Stimulated activated CD8-positive, alpha-beta memory T cell treated with anti-CD3 and anti-CD28 coated beads, Interleukin-12 subunit alpha, Interleukin-12 subunit beta, amount 100 ng/mL, for 24 hours (primary cell): Measurements from ENCODE around the gene CDC25C.
"Not testable (repeated sequence)": the region's sequence is repeated elsewhere in the genome, so short reads cannot be mapped to it uniquely, and the experiment has no call there.

Source experiments
- DNase-seq: peaks from one replicate; pipeline ENCODE4 v3.0.0-alpha.2; 2020; ENCODE audit errors: extremely low read depth

Gene CDC25C

DNA sequence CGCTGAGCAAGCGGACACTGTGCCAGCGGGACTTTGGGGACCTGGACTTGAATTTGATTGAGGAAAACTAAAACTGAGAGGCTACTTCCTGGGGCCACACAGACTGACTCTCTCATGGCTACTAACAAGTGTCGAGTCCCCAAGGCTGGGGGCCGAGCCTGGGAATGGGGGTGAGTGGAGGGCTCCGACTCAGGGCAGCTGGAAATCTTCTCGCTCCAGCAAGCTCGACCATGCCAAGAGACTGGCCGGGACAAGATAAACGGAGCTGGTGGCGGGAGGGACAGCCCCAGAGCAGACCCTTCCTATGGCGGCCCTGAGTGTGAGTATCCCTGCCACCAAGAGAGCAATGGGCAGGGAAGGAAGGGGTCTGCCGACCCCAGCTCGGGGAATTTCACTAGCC is 15.3 kb upstream of the CDC25C start:
- DNase-seq = no peak

DNA sequence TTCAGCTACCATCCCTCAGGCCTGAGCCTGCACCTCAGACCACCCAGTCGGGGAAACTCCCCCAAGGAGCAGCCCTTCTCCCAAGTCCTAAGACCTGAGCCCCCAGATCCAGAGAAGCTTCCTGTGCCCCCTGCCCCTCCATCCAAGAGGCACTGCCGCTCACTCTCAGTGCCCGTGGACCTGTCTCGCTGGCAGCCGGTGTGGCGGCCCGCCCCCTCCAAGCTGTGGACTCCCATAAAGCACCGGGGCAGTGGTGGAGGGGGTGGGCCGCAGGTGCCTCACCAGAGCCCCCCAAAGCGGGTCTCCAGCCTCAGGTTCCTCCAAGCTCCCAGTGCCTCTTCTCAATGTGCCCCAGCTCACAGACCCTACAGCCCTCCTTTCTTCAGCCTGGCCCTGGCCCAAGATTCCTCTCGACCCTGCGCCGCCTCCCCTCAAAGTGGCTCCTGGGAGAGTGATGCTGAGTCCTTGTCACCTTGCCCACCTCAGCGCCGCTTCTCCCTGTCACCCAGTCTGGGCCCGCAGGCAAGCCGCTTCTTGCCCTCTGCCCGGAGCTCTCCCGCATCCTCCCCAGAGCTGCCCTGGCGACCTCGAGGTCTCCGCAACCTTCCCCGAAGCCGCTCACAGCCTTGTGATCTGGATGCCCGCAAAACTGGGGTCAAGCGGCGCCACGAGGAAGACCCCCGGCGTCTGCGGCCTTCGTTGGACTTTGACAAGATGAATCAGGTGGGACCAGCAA is 13.5 kb upstream of the CDC25C start:
- DNase-seq = no peak

DNA sequence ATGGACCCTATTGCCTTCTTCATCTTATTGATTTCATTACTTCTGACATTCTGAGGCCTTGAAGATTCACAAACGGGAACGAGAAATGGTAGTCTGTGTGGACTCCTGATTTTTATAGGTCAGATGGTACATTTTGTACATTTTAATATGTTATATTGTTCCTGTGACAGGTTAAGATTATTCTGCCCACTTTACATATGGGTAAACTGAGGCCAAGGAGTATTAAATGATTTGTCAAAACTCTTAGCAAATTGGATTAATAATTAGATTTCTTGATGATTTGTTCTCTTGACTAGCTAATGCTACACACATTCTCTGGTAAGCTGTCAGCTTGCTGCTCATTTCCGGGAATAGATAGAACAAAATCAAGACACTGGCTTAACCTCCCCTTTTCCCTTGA is 8.4 kb upstream of the CDC25C start:
- DNase-seq = no peak

DNA sequence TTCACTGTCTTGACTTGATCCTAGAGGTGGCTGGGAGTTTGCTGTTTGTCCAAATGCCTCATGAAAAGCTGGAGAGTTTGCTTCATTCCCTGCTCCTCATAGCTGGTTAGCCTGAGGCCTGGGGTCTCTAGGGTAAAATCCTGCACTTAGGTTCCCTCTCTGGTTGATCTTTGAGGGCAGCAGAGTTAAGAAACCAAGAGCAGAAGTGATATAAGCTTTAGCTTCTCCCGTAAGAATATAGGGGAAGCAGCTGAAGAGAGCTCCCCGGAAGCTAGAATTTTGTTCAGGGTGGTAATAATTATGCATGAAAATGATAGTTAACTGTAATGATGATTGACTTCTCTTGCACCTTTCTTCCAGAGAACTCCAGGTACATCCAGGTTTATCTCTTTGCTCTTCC is 7.9 kb upstream of the CDC25C start:
- DNase-seq = no peak

DNA sequence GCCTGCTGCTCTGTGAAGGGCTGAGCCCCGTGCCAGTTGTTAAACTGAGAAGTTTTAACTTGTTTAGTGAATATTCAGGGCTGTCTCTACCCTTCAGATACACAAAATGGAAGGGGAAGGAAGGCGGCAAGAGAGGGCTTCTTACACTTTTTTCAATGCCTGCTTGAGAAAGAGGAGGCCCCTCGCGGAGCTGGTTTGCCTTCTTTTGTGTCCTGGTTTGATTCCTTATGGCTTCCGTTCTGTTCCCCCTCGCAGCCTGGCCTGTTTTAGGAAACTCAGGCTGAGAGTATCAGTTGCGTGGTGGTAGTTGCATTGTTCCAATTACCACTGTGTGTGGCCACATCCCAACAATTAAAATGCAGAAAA is 7.5 kb upstream of the CDC25C start:
- no peak for DNase-seq

DNA sequence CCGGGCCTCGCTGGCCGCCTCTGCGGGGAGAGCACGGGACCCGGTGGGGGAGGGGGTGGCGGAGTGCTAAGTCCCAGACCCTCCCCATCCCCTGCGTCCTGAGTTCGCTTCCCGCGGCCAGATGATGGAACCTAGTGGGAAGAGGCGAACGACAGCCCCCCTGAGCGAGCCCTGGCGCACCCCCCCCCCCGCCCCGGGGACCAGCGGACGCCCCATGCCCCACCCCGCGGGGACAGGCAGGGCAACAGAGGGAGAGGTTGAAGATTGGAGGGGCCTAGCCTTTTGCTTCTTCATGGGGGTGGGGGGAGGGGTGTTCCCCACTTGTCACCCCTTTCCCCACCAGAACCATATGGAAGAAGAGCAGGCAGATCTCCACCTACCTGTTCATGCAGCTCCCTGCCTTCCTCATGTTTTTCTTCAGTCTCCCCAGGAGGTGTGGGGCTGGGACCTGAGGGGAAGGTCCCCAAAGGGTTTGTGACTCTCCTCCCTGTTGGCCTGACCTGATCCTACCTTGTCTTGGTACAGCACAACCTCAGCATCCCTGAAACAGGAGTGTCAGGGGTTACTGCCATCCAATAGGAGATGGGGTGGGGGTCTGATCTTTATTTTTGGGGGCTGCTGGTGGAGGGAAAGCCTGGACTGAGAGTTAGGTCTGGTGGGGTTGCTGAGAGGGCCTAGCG is 6.9 kb upstream of the CDC25C start:
- no peak for DNase-seq

DNA sequence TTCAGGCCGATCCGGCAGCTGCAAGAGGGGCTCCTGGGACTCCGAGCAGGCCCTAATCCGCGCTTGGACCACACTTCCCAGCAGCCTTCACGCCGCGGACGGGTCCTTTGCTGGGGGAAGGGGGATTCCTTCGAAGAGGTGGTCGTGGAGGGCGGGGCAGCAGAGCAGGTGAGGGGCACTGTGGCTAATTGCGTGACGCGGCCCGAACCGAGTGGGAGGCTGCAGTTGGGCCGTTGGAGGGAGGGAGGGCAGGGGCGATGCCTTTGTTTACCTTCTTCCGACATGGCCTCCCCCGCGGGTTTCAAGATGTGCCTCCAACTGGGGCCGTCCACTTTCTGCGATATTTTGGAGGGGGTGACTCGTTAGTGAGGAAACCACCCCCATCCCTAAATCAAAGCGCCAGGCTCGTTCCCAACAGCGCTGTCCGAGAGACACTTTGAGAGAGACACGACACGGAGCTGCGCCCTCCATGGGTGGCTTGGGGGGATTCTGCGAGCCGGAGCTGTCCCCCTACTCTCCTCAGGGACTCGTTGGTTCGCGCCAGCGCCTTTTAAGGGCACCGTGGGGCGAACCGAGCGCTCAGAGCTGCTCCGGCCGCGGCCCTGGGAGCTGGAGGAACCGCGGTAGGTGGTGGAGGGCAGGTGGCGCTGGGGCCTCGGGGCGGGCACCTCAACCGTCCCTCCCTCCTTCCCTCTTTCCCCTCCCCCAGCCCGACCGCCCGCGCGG is 6.2 kb upstream of the CDC25C start, which contains the start of gene FAM53C:
TSS of gene FAM53C (plus strand) at position 582 of the 726 bp plus-strand sequence. CDS start 3,070 bp downstream, outside the sequence.
- DNase-seq = peak; percentile 76

DNA sequence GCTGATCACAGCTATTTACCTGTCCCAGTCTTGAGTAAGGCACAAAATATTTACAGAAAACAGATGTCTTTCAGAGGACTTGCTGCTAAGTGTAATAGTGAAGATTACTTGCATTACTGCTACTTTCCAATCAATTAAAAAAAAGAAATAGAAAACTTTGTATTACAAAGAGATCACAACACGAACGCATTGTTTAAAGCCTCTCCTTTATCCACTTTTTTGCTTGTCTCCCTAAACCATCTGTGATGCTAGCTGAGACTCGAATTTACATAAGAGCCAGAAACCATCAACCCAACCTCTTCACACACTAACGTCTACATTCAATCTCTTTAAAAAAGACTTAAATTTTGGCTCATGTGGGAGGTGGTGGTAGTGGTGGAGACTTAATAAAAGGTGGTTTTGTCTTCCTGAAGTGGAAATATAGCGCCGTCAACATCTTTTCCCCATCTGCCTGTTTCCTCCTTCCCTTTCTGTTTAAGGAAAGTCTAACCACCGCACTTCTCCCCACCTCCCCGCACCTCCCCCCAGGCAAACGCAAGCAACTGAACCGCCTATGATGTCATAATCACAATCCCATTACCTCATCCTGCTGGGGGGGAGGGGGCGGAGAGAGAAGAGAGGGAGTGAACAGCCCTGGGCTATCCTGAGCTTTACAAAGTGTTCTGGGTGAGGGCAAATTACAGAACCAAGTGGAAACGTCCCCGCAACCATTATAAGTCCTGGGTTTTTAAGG is 5.5 kb upstream of the CDC25C start:
- no peak for DNase-seq

DNA sequence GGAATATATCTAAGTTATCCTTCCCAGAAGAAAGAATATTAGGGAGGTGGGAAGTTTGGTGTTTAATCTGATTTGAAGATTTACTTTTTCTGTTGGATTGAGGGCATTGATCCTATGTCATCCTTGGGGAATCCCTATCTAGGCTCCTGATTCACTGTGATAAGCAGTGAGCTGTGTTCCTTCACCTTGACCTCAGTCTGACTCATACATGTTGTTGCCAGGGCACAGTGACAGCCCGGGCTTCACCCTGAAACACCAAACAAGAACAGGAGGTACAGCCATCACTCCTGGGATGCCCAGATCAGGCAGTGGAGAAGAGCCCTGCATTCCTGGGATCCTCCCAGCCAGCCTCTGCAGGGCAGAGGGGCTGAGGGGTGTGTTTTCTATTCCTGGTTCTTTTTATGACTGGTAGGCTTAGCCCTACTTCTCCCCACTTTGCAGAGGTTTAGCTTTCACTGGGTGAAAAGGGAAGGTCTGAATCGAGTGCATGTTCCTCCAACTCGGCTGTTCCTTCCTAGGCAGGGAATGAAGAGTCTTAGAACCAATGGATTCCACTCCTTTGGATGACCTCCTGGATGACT is 3.4 kb upstream of the CDC25C start:
- DNase-seq = no peak

DNA sequence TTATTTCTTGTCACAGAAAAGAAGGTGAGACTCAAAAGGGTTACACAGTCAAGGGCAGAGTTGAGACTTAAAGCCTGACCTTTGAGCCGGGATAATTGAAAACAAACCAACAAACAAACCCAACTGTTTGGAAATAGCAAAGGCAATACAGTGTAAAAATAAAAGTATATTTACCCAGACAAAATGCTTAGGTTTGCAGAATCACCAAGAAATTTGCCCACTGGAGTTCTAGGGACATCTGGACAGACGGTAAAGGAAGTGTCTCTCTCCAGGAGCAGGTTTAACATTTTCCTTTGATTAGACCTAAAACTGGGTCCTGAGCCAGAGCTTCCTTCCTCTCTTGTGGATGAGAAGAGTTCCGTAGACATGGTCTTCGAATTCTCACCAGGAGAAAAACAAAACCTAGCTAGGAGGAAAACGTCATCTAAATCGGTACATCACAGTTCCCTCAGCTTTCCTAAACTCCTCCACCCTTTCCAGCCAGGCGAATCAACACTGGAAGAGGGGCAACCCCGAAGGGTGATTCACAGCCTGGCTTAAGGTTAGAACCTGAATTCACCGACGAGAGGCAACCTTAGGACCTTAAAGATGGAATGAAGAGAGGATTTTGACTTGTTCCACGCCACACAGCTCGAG is 673 bp downstream of the CDC25C start:
- no peak for DNase-seq

DNA sequence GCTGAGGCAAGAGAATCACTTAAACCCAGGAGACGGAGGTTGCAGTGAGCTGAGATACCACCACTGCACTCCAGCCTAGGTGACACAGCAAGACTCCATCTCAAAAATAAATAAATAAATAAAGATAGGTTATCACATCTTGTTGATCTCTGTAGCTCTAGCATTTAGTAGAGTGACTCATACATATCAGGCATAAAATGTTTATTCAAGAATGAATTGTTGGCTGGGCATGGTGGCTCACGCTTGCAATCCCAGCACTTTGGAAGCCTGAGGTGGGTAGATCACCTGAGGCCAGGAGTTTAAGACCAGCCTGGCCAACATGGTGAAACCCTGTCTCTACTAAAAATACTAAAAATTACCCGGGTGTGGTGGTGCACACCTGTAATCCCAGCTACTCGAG is 13.4 kb downstream of the CDC25C start:
- DNase-seq = not testable (repeated sequence)

DNA sequence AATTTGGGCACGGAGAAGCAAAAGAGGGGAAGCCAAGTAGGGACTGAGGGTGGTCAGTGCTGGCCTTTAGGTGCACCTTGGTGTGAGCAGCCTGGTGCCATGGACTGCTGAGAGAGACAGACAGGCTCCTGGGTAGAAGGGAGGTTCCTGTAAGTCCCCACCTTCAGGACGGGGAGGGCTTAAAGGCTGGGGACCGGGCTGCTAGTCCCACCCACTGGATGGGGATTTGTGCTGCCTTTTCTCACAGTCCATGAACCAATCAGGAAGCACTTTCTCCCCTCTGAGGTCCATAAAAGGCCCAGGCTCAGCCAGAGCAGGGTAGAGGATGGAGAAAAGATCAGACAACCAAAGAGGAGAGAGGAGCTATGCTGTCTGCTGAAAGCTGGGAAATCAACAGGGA is 15.2 kb downstream of the CDC25C start:
- no peak for DNase-seq

DNA sequence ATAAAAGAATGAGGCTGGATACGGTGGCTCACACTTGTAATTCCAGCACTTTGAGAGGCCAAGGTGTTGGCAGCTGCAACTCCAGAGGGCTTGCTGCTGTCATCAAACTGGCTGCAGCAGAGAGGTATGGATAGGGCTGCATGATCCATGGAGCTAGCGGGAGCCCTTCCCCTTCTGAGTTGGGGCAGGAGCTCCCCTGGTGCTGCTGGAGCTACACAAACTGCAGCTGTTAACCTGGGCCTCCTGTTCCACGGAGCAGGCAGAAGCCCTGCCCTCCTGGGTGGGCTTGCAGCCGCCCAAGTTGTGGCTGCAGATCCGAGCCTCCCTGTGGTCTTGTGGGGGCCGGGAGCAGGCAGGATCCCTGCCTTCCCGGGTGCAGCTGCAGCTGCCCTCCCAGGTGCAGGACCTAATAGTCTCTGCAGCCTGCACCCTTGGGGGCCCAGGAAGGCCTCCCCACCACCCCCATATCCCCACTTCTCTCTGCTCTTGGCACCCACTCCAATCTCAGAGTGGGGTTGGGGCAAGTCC is 15.8 kb downstream of the CDC25C start:
- no peak for DNase-seq

DNA sequence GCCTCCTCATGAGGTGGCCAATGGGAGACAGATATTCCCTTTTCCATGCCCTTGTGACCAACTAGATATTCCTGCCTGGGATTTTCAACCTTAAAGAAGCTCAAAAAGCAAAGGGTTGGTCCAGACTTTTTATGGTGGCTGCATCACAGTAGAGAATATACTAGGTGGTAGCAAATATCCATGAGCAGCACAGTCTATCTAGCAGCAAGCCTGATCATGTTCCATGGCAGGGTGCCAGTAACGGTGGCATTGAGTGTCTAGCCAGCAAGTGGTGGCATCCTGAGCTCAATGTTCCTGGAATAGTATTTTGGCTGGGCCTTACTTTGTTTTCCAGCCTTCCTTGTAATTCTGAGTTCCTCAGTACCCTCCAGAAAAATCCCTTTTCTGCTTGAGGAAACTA is 25.8 kb downstream of the CDC25C start:
- no peak for DNase-seq

DNA sequence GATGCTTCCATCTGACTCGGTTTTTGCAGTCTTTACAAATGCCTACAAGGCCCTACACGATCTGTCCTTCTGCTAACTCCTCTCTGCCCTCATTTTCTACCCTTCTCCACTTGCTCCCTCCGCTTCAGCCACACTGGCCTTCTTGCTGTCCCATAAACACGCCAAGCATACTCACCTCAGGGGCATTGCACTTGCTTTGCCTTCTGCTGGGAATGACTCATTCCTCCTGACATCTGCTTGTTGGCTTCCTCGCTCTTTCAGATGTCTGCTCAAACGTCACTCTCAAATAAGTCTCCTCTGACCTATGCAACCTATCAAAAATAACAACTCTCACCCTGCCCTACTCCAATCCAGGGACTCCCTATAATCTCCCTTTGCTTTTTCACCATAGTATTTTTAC is 28.2 kb downstream of the CDC25C start:
- no peak for DNase-seq

DNA sequence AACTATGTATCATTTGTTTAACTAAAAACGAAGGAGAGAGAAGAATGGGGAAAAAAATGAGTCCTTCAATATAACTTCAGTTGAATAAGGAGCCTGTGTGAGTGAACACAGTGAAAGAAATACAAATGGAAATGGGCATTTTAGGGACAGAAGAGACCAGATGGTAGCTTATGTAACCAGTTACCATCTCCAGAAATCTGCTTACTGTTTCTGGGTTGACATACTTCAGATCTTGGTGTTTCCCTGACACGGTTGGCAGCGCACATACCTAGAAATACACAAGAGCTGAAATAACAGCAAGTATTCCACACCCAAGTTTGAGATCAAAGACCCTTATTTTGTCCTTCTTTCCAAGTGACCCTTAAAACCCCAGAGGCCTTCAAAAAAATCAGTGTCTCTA is 42.3 kb downstream of the CDC25C start:
- DNase-seq = no peak

DNA sequence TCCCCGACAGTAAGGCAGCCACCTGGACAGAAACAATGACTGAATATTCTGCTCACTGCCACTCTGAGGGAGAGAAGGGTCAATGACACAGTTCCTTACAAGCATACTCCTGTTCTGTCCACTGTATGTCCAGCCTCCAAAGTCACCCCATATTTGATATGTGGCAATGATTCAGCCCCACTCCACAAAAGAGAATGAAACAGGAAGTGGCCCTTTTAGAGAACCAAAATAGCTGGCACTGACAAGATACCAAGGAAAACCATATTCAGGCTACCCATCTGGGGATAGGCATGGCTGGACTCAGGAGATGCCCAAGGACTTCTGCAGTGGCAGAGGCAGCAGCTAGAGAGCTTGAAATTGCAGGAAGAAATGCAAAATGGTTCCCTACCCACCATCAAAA is 44.4 kb downstream of the CDC25C start:
- no peak for DNase-seq

DNA sequence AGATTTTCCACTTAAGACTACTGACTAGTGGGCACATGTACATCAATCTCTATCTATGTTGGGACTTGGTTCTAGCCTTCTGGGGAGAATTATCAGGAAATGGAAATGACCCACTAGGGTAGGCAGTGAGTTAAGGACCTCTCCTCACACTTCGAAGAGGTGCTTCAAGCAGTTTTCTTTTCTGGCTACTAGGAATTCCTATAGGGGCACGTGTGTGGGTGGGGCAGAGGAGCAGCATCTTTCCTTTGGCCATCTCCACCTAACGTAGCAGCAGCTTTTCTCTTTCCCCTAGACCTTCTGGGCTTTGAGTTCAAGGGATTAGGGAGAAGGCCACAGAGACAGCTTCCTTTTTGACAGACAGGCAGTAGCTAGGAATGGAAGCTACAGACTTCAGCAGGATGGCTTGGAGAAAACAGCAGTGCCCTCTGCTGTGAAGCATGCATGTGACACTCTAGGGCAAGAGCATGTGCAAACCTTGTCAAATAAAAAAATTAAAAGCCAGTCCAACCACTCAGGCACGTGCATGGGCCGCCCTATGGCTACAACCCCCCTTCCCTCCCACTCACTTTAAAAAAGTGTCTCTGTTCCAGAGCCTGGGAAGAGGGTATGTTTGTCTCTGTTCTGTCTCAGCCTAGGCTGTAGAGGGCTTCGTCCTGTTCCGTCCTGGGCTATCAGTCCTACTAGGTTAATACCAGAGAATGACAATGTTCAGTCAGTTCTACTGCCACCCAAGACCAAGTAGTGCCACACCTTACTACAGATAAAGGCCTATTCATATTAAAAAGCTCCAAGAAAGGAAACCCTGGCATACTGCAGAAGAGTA is 48.5 kb downstream of the CDC25C start:
- DNase-seq = no peak

DNA sequence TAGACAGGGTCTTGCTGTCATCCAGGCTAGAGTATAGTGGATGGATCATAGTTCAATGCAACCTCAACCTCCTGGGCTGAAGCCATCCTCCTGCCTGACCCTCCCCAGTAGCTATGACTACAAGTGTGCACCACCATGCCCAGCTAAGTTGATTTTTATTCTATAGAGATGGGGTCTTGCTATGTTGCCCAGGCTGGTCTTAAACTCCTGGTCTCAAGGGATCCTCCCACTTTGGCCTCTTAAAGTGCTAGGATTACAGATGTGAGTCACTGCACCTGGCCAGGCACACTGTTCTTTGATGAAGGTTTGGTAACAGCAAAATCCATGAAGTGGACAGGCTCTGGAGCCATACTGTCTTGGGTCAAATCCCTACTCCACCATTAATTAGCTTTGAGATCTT is 50.7 kb downstream of the CDC25C start:
- no peak for DNase-seq

DNA sequence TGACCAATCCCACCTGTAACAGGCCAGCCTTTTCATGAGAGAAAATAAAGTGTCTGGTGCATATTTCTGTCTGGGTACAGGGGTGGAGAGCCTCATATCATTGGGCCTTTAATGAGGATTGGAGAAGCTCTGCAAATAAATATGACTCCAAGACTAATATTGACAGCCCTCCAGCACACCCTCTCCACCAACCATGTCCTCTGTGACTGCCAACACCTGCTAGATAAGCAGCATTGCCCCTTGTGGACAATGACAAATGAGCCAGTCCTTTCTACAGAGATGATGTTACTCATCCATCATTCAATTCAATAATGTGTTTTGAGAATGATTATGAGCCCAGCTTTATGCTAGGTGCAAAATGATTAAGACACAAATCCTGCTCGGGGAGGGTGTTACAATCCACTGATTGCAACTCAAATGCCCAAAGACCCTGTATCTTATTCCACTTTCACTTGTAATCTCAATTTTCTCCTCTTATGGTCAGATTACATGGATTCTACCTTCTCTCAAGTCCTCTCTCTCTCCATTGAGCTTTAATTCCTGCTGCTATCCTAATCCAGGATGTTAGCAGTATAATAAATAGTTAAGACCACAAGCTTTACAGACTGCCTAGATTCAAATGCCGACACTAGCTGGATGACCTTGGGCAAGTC is 55.1 kb downstream of the CDC25C start:
- DNase-seq = no peak
